D721Med (cell line): ENCODE data around the gene NME8.

Experiments
- DNase-seq: peaks from one replicate; pipeline ENCODE4 v3.0.0; 2011; ENCODE audit warnings: low spot score; ENCODE audit not compliant: insufficient read length
- FAIRE-seq: peaks from 2 replicates; lab custom pipeline; 2011; peaks lifted over from hg19 to GRCh38; lab: Jason Lieb, UNC
- CTCF ChIP-seq: IDR thresholded peaks from 2 replicates; pipeline ENCODE4 v1.5.1; 2012; ENCODE audit warnings: mild to moderate bottlenecking, control low read depth; ENCODE audit not compliant: insufficient read depth; ENCODE audit errors: missing control alignments

The NME8 gene

GRCh38 chr7:37820708-37821468 is 27.5 kb upstream of the NME8 start:
- DNase-seq (no peak), FAIRE-seq (no peak)
- TF ChIP-seq CTCF = no peak

DNA sequence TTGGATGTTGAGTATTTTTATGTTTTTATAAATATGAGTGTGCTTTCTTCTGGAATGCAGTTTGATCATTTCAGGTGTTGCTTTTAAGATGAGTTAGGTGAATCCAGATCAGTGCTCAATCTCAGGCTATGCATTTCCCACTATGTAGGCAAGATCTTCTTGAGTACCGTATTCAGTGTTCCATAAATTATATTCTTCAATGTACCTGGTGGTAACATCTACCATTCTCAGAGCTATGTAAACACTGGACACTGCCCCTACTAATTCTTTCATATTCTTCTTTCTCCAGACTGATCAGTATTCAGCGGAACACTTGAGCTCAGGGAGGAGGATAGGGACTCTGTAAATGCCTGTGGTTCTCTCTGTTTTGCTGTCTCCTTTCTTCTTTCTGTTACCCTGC is 25.5 kb upstream of the NME8 start:
- DNase-seq (no peak), FAIRE-seq (no peak)
- no peak for TF ChIP-seq CTCF

DNA sequence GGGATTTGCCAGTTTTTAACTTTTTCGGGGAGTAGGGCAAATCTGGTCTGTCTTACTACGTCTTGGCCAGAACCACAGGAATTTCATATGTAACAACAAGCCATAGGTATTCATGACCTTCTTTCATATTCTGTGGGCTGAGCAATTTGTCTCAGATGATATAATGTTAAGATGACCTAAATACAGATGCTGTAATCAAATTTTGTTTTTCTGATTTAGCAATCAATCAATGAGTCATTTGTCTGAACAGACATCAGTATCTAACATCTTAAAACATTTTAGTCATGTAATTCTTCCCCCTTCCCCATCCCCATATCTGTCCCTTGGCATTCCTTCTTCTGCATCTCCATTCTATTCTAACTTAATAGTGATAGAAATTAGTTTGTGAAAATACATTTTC is 24.8 kb upstream of the NME8 start:
- DNase-seq (no peak), FAIRE-seq (no peak)
- no peak for TF ChIP-seq CTCF

DNA sequence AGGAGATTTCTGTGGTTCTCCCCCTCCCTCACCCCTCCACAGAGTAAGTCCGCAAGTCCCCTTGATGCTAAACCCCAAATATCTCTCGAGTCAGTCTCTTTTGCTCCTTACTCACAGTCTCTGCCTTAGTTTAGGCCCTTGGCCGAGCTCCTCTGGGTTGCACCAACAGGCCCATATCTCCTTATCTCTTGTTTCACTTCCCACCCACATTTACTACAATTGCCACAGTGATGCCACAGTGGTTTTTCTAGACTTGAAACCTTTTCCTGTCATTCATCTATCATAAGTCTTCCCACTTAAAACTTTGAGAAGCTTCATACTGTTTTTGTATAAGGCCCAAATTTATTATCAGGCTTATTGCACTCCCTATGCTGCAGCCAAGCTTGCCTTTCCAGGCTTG is 23.4 kb upstream of the NME8 start:
- TF ChIP-seq CTCF = no peak
- FAIRE-seq (no peak), DNase-seq (no peak)

- no peak for FAIRE-seq
- TF ChIP-seq CTCF = no peak
- no peak for DNase-seq
Observed at GRCh38 chr7:37826825-37827224, 21.6 kb upstream of the NME8 start.

DNA sequence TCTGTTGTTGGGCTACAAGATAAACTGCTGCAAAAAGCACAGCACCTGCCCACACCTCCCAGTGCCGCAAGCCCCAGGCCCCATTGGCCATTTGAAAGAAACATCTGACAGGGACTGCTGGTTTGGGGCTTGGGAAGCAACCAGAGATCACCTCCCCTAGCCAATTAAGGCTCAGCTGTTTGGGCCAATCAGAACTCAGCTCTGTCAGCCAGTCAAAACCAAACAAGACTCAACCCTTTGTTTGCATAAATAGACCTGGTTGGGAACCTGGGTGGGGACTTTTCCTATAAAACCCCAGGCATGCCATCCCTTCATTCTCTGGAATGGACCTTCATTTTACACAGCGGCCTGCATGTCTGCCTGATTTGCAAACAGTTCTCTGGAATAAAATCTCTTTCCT is 17.2 kb upstream of the NME8 start:
- DNase-seq = no peak
- no peak for TF ChIP-seq CTCF
- no peak for FAIRE-seq

- TF ChIP-seq CTCF = peak; percentile 31
- DNase-seq (no peak), FAIRE-seq (no peak)
Observed at GRCh38 chr7:37832194-37832593, 16.2 kb upstream of the NME8 start.
